Measurements from ENCODE around the gene PANK4. TPM values are rescaled to one million over a fixed set of nuclear protein-coding genes. Genes with fewer than 3 reads are reported as not detected.

The PANK4 gene
- total and polyA plus RNA-seq, 9 donors: 19.7 to 30.2 (median 22.5) TPM

DNA sequence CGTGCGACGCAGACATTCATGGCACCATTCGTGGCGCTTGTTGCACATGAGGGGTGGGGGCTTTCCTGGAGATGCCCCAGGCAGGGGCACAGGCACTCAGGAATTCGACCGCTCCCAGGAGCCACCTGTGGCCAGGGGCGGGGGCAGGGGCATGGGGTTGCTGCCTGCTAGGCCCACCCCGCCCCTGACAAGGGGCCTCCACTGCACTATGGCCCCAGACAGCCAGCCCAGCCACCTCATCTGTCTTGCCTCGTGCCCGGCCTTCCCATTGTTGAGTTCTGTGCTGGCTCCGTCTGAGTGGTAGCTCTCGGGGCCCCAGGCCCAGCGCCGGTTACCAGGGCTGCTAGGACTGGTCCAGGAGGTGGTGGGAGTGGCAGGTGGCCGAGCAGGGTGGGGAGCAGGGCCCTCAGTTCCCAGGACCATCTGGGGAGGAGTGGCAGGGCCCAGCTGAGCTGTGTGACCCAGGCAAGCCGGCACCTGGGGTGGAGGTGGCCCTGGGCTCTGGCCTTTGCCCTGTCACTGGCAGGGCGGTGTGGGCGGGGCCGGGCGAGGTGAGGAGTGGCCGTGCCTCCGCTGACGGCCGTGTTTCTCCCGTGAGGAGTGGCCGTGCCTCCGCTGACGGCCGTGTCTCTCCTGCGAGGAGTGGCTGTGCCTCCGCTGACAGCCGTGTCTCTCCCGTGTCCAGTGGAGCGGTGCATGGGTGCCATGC, 48.5 kb downstream of the PANK4 start:
- no peak for DNase-seq
- no peaks in the 10 kb centered on the region for H3K27me3 ChIP-seq (ENCODE audit: control insufficient read depth, insufficient read depth, low read length)
- no peaks in the 10 kb centered on the region for H3K36me3 ChIP-seq (ENCODE audit: control insufficient read depth, insufficient read depth, low read length)
- no peaks in the 10 kb centered on the region for H3K9me3 ChIP-seq (replicated peaks; ENCODE audit: control insufficient read depth, low read depth, low read length)
- H3K27ac ChIP-seq (ENCODE audit: low read length): no peak overlapping the region
- 68% methylated on average over 28 of the region's 35 CpGs for WGBS (ENCODE audit: insufficient coverage)
- no peak overlapping the region for H3K4me3 ChIP-seq (ENCODE audit: low read length)
- peaks cover 76% of the 10 kb centered on the region for H3K4me1 ChIP-seq (ENCODE audit: control insufficient read depth, insufficient read depth, low read length)

DNA sequence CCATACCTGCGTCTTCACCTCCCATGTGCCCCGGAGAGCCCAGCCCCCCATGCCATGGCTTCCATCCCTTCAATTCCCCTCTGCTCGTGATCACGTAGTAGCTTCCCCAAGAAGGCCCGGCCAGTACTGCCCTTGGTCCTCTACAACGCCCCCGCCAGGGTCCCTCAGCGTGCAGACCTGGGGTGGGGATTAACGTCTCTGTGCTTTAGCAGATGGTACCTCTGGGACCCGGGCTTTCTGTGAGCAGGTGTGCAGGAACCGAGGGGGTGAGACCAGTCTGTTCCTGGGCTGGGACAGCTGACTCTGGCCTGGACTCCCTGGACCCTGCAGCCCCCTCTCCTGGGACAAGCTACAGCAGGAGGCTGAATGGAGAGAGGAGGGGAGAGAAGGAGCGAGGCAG, 49.1 kb downstream of the PANK4 start:
- no peak overlapping the region for H3K27ac ChIP-seq (ENCODE audit: low read length)
- H3K4me1 ChIP-seq (ENCODE audit: control insufficient read depth, insufficient read depth, low read length): peaks cover 75% of the 10 kb centered on the region
- H3K9me3 ChIP-seq (replicated peaks; ENCODE audit: control insufficient read depth, low read depth, low read length): no peaks in the 10 kb centered on the region
- WGBS (ENCODE audit: insufficient coverage): 46% methylated on average over 8 of the region's 12 CpGs
- H3K4me3 ChIP-seq (ENCODE audit: low read length): no peak overlapping the region
- peaks cover 4% of the 10 kb centered on the region for H3K27me3 ChIP-seq (ENCODE audit: control insufficient read depth, insufficient read depth, low read length)
- DNase-seq: no peak
- no peaks in the 10 kb centered on the region for H3K36me3 ChIP-seq (ENCODE audit: control insufficient read depth, insufficient read depth, low read length)

DNA sequence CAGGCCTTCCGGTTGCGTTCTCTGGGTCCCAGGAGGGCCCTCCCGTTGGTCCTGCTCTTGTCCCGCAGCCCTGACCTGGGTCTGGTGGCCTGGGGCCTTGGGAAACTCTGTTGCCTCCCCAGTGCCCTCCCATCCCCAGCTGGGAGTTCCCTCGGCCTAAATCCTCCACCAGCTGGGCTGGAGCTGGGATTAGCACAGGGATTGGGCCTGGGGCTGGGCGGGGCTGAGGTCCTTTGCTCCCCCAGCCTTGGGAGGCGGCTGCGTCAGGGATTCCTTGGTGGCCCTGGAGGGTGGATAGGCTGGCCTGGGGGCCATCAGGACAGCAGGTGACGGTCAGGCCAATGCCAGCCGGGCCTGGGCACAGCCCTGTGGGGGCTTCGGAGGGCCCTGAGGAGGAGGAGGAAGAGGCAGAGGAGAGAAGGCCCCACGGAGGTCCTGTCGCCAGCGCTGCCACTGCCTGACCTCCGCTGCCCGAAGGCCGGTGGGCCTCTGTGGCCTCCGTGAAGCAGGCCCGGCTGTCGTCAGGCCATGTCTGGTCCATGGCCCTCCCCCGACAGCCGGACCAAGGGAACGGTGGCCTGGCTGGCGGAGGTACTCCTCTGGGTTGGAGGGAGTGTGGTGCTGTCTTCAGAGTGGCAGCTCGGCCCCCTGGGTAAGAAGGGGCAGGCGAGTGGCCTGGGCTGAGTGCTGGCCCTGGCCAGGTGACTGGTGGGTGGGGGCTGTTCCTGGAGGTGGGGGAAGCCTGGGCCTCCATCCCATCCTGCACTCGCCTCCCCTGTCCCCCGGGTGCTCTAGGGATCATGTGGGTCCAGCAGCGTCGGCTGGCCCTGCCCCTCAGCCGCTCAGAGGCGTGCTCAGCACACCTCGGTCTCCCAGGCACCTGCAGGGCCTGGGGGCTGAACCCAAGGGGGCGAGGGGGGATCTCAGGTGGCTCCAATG, 50.1 kb downstream of the PANK4 start, which contains the start of gene PLCH2:
TSS of gene PLCH2 (plus strand) at position 229 of the 939 bp plus-strand sequence. CDS start at position 529, 300 bp downstream.
- no peaks in the 10 kb centered on the region for H3K36me3 ChIP-seq (ENCODE audit: control insufficient read depth, insufficient read depth, low read length)
- peaks cover 8% of the 10 kb centered on the region for H3K27me3 ChIP-seq (ENCODE audit: control insufficient read depth, insufficient read depth, low read length)
- H3K4me1 ChIP-seq (ENCODE audit: control insufficient read depth, insufficient read depth, low read length): peaks cover 66% of the 10 kb centered on the region
- DNase-seq: peak; percentile 50
- no peak within 1 kb of the TSS for H3K4me3 ChIP-seq (ENCODE audit: low read length)
- 64% methylated on average over 31 of the region's 34 CpGs for WGBS (ENCODE audit: insufficient coverage)
- H3K27ac ChIP-seq (ENCODE audit: low read length): peak within 1 kb of the TSS; percentile 69
- no peaks in the 10 kb centered on the region for H3K9me3 ChIP-seq (replicated peaks; ENCODE audit: control insufficient read depth, low read depth, low read length)

DNA sequence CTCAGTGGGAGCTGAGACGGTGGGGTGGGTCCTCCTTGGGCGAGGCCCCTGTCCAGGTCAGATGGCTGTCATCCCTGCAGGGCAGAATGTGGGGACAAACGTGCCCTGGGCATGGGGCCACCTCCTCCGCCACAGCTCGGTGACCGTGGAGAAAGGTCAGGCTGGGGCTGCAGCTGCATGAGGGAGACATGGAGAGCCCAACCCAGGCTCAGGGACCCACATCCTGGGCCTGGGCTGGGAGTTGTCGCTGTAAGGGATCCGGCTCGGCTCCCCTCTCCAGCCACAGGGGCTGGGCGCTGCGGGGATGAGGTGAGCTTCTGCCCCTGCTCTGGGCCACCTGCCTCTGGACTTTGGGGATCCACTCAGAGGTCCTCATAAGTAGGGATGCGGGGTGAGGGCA, 50.8 kb downstream of the PANK4 start:
- 71% methylated on average over 9 of the region's 12 CpGs for WGBS (ENCODE audit: insufficient coverage)
- H3K4me1 ChIP-seq (ENCODE audit: control insufficient read depth, insufficient read depth, low read length): peaks cover 59% of the 10 kb centered on the region
- H3K27me3 ChIP-seq (ENCODE audit: control insufficient read depth, insufficient read depth, low read length): peaks cover 8% of the 10 kb centered on the region
- no peaks in the 10 kb centered on the region for H3K9me3 ChIP-seq (replicated peaks; ENCODE audit: control insufficient read depth, low read depth, low read length)
- DNase-seq: no peak
- H3K27ac ChIP-seq (ENCODE audit: low read length): peak overlapping the region; percentile 69
- H3K36me3 ChIP-seq (ENCODE audit: control insufficient read depth, insufficient read depth, low read length): no peaks in the 10 kb centered on the region
- H3K4me3 ChIP-seq (ENCODE audit: low read length): no peak overlapping the region

DNA sequence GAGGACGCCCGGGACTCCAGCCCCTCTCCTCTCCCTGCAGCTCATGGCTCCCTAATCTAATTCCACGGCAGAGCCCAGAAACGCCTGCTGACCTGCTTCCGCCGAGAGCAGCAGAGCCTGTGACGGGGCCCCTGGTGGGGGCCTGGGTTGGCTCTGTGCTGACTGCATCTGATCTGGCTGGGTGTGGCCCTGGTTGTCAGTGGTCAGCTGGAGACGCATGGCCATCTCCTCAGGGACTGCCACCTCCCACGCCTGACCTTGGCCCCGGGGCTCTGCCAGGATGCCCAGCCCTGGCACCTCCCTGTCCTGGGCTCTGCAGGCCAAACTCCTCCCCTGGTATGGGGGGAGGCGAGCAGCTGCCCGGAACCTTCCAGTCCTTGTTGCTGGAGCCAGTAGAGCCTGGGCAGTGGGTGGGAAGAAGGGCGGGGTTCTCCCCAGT, 51.4 kb downstream of the PANK4 start:
- no peaks in the 10 kb centered on the region for H3K9me3 ChIP-seq (replicated peaks; ENCODE audit: control insufficient read depth, low read depth, low read length)
- peaks cover 53% of the 10 kb centered on the region for H3K4me1 ChIP-seq (ENCODE audit: control insufficient read depth, insufficient read depth, low read length)
- H3K36me3 ChIP-seq (ENCODE audit: control insufficient read depth, insufficient read depth, low read length): no peaks in the 10 kb centered on the region
- no peak overlapping the region for H3K4me3 ChIP-seq (ENCODE audit: low read length)
- H3K27ac ChIP-seq (ENCODE audit: low read length): peak overlapping the region; percentile 69
- H3K27me3 ChIP-seq (ENCODE audit: control insufficient read depth, insufficient read depth, low read length): peaks cover 8% of the 10 kb centered on the region
- peak; percentile 77 for DNase-seq
- 28% methylated on average over 11 of the region's 13 CpGs for WGBS (ENCODE audit: insufficient coverage)

DNA sequence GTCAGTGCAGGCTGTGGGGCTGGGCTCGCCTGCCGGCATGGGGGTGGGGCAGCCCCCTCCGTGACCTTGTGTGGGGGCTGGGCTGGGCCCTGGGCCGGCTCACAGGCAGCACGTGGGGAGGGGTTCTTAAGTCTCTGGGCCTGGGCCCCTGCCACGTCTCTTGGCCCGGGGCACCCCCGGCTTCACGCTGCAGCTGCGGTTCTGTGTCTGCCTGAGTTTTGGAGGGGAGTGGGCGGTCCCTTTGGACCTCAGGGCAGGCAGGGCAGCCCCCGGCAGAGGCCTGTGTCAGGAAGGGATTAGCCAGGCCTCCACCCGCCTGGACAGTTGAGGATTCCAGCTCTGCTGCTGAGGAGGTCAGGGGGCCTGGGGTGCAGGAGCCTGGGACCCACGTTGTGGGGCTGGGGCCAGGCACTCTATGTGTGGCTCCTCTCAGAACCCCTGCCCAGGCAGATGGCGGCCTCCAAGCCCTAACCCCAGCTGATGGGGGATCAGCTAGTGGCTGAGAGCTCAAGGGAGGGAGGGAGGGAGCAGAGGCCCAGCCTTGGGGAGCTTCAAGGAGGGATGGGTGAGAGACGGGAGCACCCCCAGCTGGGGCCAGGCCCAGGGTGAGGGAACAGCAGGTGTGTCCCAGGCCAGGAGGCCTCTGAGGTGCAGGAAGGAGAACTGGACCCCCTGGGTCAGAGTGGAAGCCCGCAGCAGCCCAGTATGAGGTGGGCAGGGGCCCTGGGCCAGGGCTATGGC, 52.1 kb downstream of the PANK4 start:
- peak overlapping the region; percentile 62 for H3K27ac ChIP-seq (ENCODE audit: low read length)
- 13% methylated on average over 14 of the region's 17 CpGs for WGBS (ENCODE audit: insufficient coverage)
- H3K9me3 ChIP-seq (replicated peaks; ENCODE audit: control insufficient read depth, low read depth, low read length): no peaks in the 10 kb centered on the region
- peaks cover 8% of the 10 kb centered on the region for H3K27me3 ChIP-seq (ENCODE audit: control insufficient read depth, insufficient read depth, low read length)
- H3K4me3 ChIP-seq (ENCODE audit: low read length): no peak overlapping the region
- peaks cover 50% of the 10 kb centered on the region for H3K4me1 ChIP-seq (ENCODE audit: control insufficient read depth, insufficient read depth, low read length)
- no peaks in the 10 kb centered on the region for H3K36me3 ChIP-seq (ENCODE audit: control insufficient read depth, insufficient read depth, low read length)
- peak; percentile 48 for DNase-seq

DNA sequence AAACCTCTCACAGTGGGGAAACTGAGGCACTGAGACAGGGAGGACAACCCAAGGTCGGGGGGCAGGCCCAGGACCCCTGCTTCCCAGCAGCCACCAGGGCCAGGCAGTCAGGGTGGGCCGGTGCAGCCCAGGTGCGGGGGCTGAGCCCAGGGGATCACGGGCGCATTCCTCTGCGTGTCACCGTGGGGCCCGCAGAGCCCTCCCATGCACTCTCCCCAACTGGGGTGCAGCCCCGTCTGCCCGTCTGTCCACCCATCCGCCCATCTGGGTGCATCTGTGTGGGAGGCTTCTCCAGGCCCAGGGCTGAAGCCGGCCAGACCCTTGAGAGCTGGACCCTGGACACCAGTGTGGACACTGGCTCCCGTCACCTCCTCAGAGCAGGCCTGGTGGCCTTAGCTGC, 53.2 kb downstream of the PANK4 start:
- no peak overlapping the region for H3K4me3 ChIP-seq (ENCODE audit: low read length)
- peaks cover 11% of the 10 kb centered on the region for H3K27me3 ChIP-seq (ENCODE audit: control insufficient read depth, insufficient read depth, low read length)
- H3K27ac ChIP-seq (ENCODE audit: low read length): no peak overlapping the region
- WGBS (ENCODE audit: insufficient coverage): 71% methylated on average over 12 of the region's 13 CpGs
- H3K36me3 ChIP-seq (ENCODE audit: control insufficient read depth, insufficient read depth, low read length): no peaks in the 10 kb centered on the region
- H3K9me3 ChIP-seq (replicated peaks; ENCODE audit: control insufficient read depth, low read depth, low read length): no peaks in the 10 kb centered on the region
- DNase-seq: no peak
- peaks cover 50% of the 10 kb centered on the region for H3K4me1 ChIP-seq (ENCODE audit: control insufficient read depth, insufficient read depth, low read length)

DNA sequence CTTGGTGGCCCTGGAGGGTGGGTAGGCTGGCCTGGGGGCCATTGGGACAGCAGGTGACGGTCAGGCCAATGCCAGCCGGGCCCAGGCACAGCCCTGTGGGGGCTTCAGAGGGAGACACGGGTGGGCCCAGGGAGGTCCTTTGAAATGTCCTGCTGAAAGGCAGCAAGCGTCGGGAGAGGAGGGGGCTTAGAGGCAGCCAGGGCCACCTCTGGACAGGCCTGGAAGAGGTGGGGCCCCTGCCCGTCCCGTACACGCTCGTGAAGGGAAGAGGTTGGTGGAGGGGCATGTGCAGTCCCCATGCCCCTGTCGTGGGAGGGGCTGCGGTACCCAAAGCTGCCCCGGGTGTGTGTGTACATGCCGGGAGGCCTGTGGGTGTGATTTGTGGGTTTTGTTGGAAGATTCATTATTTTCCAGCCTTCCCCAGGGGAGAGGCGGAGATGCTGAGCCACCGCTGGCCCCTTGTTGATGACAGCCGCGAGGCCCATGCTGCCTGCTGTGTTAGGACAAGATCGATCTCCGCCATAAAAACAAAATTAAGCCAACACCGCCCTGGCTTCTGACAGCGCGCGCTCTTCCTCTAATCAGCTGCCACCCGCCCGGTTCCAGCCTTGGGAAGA, 53.7 kb downstream of the PANK4 start:
- Histone ChIP-seq H3K4me1 (ENCODE audit: control insufficient read depth, insufficient read depth, low read length) (peaks cover 46% of the 10 kb centered on the region), H3K9me3 (replicated peaks; ENCODE audit: control insufficient read depth, low read depth, low read length) (no peaks in the 10 kb centered on the region)
- 43% methylated on average over 13 of the region's 25 CpGs for WGBS (ENCODE audit: insufficient coverage)

DNA sequence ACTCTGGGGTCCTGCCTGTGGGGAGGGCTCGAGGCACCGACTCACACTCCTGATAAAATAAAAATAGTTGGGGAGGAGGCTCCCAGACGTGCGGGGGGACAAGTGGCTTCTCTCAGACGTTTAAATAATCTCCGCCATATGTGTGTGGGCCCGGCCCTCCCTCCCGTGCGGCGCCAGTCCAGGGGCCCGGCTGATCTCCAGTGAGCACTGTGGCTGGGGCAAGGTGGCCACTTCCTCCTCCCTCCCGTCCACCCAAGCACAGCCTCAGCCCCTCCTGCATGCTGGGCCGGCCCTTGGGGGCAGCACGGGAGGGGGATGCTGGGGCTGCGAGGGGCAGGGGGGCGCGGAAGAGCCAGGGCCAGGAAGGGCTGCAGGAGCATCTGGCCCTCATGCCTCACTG, 54.3 kb downstream of the PANK4 start:
- H3K36me3 ChIP-seq (ENCODE audit: control insufficient read depth, insufficient read depth, low read length): no peaks in the 10 kb centered on the region
- no peak for DNase-seq
- WGBS (ENCODE audit: insufficient coverage): 23% methylated on average over 13 of the region's 17 CpGs
- no peak overlapping the region for H3K27ac ChIP-seq (ENCODE audit: low read length)
- H3K9me3 ChIP-seq (replicated peaks; ENCODE audit: control insufficient read depth, low read depth, low read length): no peaks in the 10 kb centered on the region
- no peak overlapping the region for H3K4me3 ChIP-seq (ENCODE audit: low read length)
- peaks cover 18% of the 10 kb centered on the region for H3K27me3 ChIP-seq (ENCODE audit: control insufficient read depth, insufficient read depth, low read length)
- peaks cover 44% of the 10 kb centered on the region for H3K4me1 ChIP-seq (ENCODE audit: control insufficient read depth, insufficient read depth, low read length)

More for the DNA sequence above, 53.7 kb downstream of the PANK4 start:
- Histone ChIP-seq H3K4me3 (ENCODE audit: low read length) (no peak overlapping the region), H3K27ac (ENCODE audit: low read length) (no peak overlapping the region), H3K36me3 (ENCODE audit: control insufficient read depth, insufficient read depth, low read length) (no peaks in the 10 kb centered on the region), H3K27me3 (ENCODE audit: control insufficient read depth, insufficient read depth, low read length) (peaks cover 14% of the 10 kb centered on the region)
- no peak for DNase-seq
